ENCODE results near the gene EEF2.

DNA sequence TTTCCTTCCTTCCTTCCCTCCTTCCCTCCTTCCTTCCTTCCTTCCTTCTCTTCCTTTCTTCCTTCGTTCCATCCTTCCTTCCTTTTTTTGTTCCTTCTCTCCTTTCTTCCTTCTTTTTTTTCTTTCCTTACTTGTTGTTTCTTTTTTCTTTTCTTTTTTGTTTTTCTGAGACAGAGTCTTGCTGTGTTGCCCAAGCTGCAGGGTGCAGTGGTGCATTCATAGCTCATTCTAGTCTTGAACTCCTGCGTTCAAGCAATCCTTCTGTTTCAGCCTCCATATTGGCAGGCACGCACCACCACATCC lies 5.5 kb upstream of the EEF2 start:
- TF ChIP-seq, protein P1, sequence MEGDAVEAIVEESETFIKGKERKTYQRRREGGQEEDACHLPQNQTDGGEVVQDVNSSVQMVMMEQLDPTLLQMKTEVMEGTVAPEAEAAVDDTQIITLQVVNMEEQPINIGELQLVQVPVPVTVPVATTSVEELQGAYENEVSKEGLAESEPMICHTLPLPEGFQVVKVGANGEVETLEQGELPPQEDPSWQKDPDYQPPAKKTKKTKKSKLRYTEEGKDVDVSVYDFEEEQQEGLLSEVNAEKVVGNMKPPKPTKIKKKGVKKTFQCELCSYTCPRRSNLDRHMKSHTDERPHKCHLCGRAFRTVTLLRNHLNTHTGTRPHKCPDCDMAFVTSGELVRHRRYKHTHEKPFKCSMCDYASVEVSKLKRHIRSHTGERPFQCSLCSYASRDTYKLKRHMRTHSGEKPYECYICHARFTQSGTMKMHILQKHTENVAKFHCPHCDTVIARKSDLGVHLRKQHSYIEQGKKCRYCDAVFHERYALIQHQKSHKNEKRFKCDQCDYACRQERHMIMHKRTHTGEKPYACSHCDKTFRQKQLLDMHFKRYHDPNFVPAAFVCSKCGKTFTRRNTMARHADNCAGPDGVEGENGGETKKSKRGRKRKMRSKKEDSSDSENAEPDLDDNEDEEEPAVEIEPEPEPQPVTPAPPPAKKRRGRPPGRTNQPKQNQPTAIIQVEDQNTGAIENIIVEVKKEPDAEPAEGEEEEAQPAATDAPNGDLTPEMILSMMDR (conservative IDR thresholded peaks at IDR 0.05), result no peak
- no peak for TF ChIP-seq ZFX (IDR thresholded peaks at IDR 0.05)
